ENCODE data around the gene ADGRL3.
"Not testable (repeated sequence)": the region's sequence is repeated elsewhere in the genome, so short reads cannot be mapped to it uniquely, and the experiment has no call there.

ADGRL3 gene

DNA sequence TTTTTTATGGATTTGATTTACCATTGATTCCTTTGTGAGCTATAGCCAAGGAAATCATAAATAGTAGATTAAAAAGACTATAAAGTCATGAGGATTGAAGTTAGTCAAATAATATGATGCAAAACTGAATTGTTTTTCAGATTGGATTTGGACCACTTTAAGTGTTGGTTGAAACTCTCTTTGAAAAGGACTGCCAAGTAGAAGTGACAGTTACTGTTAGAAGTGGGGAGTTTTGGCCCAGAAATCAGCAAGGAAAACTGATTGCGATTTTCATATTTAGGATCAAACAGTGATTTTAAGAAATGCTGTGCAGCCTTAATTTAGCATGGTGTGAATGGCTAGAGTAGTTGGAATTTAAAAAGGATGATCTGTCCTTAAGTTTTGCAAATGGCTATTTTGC, 4.9 kb downstream of the ADGRL3 start:
- DNase-seq (ENCODE audit: low read depth in 2 of 2) = no peak

DNA sequence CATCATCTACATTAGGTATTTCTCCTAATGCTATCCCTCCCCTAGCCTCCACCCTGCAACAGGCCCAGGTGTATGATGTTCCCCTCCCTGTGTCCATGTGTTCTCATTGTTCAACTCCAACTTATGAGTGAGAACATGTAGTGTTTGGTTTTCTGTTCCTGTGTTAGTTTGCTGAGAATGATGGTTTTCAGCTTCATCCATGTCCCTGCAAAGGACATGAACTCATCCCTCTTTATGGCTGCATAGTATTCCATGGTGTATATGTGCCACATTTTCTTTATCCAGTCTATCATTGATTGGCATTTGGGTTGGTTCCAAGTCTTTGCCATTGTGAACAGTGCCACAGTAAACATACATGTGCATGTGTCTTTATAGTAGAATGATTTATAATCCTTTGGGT, 7.0 kb downstream of the ADGRL3 start:
- DNase-seq (ENCODE audit: low read depth in 2 of 2) = not testable (repeated sequence)

DNA sequence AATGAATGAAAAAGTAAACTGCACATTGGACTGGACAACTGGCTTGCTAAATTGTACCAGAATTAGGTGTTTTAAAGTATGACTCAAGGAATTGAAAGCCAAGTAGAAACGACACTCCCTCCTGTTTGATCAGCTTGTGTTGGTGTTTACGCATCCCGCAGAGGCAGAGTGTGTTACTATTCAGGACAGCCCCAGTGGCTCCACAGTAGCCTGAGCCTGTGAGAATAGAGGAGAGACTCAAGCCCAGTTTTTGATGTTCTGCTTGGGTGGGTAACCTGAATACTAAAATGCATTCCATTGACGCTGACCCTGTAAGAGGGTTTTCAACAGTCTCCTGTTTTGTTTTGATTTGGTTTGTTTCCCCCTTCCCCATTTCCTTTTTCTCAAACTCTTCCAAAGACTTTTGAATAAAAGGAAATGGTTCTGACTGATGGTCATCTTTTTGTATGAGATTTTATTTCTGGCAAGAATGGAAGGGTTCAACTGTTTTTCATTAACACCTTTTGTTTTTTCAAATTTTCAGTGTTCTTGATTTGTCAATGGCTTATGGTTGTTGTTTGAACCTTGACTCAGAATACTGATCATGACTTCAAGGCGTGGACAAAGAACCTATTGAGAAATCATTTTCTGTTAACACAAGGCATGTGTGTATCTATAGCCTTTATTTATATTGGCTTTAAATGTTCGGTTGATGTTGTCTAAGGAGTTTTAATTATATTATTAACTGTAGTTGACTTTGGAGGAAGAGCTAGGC, 10.2 kb downstream of the ADGRL3 start:
- DNase-seq (ENCODE audit: low read depth in 2 of 2) = no peak

DNA sequence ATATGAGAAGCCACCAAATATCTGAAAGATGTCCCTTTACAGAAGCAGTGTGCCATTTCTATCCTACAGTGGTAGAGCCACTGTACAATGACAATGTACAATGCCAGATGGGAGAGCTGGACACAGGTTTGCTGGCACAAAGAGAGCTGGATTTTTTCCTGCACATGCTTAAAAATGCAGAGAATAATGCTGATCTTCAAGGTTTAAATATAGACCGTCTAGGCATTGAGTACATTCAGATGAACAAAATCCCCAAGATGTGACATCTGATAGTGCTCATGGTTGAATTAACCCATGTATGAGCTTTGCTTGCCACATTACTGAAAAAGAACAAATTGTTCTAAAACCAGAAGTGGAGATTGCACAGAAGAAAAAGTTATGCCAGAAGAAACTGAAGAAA, 11.7 kb downstream of the ADGRL3 start:
- DNase-seq (ENCODE audit: low read depth in 2 of 2) = no peak

DNA sequence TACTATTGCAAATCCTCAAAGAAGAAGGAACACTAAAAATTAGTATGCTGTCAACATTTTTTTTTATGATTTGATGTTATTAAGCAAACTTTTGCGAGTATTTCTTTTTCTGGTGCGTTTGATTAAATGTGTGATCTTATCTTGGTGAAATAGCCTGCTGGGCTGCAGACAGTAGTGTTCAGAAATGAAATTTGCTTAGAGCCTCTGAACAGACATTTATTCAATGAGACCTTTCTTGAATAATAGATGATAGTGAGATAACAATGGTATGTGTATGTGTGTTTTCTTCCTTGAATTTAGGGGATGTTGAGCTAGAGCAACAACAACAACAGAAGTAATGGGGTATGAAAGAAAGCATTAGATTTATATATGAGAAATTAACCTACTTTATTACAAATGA, 12.7 kb downstream of the ADGRL3 start:
- no peak for DNase-seq (ENCODE audit: low read depth in 2 of 2)

DNA sequence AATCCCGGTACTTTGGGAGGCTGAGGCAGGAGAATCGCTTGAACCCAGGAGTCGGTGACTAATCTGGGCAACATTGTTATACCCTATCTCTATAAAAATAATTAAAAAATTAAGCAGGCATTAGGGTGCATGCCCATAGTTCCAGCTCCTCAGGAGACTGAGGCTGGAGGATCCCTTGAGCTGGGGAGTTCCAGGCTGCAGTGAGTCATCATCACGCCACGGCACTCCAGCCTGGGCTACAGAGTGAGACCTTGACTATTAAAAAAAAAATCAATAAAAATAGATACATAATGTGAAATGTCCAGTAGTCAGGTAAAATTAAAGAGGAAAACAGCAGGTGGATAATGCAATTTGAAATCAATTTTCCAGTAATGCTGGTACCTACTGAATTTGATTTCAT, 14.6 kb downstream of the ADGRL3 start:
- no peak for DNase-seq (ENCODE audit: low read depth in 2 of 2)

DNA sequence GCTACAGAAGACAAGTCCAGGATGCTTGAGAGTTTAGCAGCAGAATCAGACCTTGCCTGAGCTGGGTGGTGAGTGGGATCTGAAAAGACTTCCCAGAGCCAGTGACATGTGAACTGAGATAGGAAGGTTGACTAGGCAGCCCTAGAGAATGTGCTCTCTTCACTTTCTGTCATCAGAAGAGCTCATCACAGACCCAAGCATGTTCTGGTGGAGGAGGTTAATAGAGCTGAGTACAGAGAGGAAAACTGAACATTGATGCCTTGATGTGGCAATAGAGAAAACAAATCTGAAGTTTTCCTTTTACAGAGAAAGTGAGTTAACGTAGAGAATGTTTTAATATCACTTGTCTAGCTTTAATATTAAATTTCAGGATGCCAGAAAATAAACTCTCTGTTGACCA, 17.1 kb downstream of the ADGRL3 start:
- DNase-seq (ENCODE audit: low read depth in 2 of 2) = no peak

DNA sequence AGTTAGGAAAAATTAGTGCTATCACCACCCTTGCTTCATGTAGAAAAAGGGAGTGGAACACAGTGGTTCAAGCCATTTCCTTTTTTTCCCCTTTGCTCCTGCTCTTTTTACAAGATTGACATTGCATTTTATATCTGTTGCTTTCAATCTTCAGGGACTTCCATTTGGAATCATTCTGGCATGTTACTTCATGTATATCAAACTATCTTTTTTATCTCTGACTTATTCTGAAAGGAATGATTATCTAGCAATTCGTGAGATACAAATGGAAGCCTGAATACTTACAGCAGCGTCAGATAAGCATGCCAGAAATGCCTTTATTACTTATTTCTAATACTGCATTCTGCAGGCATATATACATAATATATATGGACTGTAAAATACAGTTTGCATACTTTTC, 20.4 kb downstream of the ADGRL3 start:
- DNase-seq (ENCODE audit: low read depth in 2 of 2) = no peak

DNA sequence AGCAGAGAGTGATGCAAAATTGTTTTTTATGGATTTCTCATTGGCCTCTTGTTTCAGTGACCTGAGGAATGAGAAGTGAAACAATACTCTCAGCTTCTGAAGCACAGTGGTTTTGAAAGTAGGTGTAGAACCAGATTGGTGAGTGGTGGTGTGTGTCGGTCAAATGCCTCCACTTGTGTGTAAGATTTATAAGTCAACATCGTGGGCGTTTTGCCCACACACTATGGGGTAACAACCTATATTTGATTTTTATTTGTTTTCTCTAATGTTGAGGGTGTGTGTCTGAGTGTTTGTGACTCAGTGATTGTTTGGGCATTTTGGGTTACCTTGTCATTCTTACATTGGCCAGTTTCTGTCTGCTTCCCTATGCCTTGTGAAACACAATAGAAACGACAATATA, 23.3 kb downstream of the ADGRL3 start:
- DNase-seq (ENCODE audit: low read depth in 2 of 2) = no peak

DNA sequence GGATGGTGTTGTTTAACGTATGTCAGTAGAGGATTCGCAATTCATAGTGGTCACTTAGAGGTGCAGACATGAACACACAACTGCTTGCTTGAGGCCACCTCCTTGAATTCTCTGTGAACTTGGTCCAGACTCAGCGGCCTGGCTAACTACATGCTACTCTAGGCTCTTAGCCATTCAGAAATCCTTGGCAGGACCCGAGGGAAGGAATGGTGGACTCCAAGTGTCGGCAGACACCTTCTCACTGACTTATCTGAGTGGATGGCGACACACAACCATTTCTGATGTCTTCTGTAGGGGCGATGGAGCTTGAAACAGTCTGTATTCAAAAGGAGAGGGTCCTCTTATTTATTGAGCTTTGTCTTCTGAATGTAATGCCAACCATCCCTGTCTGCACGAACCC, 24.4 kb downstream of the ADGRL3 start:
- no peak for DNase-seq (ENCODE audit: low read depth in 2 of 2)

DNA sequence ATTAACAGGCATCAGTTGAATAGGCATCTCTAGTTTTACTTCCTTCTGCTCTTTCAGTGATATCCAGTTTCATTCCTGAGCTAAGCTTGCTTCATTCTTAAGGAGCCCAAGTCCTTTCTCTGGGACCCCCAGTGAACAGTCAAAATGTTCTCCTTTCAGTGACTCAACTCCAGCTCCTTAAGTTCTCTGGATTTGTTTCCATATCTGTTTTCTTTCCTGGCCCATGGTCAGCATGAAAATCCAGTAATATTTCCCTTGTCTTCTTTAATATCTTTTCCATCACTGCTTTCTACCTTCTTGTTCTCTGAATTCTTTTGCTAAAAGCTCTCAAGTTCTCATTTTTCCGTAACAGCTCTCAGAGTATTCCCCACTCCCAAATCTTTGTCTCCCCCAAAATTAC, 25.5 kb downstream of the ADGRL3 start:
- DNase-seq (ENCODE audit: low read depth in 2 of 2) = no peak

DNA sequence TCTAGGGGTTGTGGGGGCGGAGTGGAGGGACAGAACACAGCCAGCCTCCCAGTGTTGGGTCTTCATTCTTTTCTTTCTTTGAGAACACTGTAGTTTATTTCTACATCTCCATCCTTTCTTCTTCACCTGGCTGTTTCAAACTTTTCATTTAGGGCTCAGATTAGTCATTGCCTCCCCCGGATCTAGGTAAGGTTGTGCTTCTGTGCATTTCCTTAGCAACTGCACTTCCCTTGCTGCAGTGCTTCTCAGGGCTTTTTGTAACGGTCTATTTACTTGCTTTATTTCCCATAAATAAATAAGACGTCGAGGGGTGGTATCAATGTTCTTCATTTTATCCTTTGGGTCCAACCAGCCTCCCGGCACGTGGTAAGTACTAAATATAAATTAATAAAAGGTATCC, 31.3 kb downstream of the ADGRL3 start:
- DNase-seq (ENCODE audit: low read depth in 2 of 2) = no peak

DNA sequence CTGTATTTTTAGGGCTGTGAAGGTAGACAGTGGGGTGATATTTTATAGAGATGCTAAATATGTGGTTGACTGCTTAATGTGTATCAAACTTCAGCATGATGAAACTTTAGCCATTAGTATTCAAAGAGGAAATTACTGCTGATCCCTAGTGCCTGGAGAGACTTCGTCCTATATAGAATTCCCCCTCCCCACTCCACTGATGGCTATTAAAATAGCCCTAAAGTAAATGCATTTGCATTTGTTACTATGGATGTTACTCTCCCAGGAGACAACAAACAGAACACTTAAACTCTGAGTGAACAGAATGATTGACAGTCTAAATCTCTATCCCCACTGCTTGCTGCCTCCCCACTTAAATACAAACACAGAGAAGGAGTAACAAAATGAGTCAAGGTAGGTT, 39.1 kb downstream of the ADGRL3 start:
- no peak for DNase-seq (ENCODE audit: low read depth in 2 of 2)

DNA sequence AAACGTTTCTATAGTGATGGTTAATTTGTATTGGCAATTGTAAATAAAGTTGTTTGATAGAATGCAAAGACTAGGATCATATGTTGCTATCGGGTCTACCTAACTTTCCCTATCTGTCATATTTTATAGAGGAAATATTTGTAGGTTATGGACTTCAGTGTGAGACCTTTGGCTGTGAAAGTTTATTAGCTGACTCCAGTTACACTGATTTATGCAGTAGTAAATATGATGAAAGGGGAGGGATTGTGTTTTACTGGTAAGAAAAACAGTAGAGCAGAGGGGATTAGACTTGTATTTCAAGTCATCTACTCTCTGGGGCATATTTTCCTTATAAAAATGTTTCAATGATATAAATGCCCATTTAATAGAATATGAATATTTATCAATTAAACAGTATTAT, 43.8 kb downstream of the ADGRL3 start:
- no peak for DNase-seq (ENCODE audit: low read depth in 2 of 2)

DNA sequence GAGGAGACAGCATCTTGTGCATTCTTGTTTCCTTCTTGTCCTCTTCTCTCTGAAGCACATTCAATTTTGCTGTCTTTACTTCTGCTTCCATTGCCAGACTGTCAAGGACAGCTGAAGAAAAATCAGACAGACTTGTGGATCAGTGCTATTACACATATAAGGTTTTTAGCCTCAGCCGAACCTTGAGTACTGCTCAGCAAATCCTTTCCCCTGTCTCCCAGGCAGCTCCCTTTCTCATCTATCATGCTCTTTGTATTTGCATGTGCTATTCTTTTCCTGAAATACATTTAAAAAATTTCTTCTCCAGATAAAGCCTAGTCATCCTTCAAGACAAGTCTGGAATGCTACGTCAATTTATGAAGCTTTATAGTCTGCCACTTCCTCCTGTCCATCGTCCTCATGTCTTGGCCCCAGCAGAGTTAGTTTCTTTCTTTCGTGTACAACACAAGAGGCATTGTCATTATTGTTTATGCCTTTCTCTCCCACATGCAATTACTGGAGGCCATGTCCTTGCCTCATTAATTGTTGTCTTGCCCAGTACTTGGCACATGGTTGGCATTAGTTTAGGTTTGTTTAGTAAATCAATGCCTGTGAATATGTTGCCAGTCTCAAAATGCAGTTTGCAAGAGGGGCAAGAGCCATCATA, 45.1 kb downstream of the ADGRL3 start:
- no peak for DNase-seq (ENCODE audit: low read depth in 2 of 2)

DNA sequence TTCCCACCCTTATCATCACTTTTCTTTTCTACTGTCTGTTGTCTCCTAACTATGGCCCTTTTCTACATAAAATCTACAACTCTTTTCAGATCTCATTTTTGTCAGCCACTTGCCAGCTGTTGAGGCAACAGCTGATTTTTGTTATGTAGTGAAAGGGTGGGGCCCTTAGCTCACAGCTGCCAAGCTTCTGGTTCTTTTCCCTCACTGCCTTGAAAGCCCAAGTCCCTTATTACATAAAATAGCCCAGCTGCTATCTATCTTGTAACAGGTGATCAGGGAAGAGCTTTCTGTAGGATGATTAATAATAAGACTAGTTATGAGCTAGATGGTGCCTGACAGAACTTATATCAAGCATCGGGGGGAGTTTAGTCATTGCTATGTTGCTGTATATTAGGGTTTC, 45.9 kb downstream of the ADGRL3 start:
- DNase-seq (ENCODE audit: low read depth in 2 of 2) = no peak

DNA sequence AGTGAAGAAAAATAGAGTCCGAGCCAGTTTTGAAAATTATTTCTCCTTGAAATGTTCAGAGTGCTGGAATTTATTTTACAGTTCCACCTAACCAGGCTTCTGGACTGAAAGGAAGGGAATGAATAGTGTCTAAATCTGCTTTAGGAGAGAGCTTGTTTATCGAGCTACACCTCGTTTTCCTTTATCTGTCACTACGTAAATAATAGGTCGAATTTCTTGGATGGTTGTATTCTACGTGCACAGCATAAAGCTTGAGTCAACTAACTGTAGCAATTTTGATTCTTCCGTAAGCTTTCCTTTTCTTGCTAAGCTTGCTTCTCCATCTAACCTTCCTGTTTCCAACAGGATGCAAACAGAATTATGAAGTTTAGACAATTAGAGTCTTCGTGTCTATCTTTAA, 48.6 kb downstream of the ADGRL3 start:
- DNase-seq (ENCODE audit: low read depth in 2 of 2) = no peak

DNA sequence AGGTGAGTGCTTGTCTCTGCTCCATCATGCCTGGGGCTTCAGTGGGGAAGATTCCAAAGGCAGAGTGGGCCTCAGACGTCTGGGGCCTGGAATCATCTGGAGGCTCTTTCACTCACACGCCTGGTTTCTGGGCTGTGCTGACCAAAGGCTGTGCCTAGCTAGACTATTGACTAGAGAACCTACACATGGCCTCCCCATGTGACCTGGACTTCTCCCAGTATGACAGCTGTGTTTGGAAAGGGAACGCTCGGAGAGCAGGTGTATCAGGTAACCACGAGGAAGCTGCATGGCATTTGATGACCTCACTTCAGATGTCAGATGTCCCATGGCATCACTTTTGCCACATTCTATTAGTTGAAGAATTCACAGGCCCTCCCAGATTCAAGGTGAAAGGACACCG, 51.0 kb downstream of the ADGRL3 start:
- no peak for DNase-seq (ENCODE audit: low read depth in 2 of 2)

DNA sequence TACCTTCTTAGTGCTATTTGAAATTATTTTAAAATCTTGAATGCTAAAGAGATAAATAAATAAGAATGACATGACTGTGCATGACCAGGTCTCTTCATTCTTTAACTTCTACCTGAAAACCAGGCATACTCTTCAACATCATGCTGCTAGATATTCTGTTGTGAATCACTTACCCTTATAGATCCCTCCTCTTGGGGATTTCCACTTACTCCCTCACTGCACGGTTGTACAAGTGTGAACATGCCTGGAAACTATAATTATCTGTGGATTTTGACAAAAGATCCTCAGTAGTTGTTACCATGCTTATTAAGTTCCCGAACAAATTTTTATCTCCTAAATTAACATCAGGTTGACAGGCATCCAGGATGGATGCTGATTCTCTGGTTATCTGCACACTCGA, 54.3 kb downstream of the ADGRL3 start:
- no peak for DNase-seq (ENCODE audit: low read depth in 2 of 2)

DNA sequence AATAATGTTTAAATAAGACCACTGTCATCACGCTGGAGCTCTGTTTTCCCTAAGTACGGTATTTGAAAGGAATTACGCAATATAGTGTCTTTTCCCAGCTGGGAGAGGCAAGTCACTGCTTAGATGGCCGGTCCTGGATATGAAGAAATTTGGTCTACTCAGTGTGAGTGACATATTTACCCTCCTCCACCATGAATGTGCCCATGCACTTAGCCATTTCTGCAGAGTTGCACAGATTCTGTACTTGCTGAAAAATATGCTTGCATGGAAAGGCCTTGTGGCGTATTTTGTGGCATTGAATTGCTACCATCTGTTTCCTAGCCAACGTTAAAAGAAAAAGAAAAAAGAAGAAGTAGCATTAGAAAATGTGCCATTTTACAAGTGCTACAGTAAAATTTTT, 73.1 kb downstream of the ADGRL3 start:
- no peak for DNase-seq (ENCODE audit: low read depth in 2 of 2)

DNA sequence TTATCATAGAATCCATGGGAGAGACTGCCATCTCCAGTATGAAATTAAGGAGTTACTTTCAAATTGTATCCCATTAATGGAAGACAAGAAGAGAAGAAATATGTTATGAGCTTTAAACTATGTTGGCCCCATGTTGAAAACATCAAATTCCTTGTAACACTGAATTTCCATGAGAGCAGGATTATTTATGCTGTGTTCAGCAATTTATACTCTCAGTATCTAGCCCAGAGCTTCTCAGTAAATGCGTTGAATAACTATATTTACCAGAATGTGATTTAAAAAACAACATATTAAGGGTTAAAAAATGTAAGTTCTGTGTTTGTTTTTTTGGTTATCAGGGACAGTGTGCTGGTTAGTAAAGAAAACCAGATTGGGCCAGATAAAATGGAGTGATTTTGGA, 74.2 kb downstream of the ADGRL3 start:
- DNase-seq (ENCODE audit: low read depth in 2 of 2) = no peak

DNA sequence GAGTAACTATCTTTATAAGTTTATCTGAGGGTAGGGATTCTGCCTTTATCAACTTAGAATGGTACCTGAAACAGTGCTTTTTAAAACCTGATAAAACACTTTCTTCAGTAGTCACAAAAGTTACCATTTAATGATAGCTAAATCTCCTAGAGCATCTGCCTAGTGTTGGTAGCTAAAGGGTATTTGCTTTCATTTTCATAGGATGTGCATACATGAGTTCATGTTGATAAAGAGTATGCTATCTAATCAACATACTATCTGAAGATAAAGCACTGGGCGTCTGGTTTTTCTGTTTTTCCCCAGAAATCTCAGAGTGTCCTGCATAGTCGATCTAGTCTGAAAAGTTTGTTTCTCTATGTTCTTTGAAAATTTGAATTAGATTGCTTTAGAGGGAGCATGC, 75.1 kb downstream of the ADGRL3 start:
- no peak for DNase-seq (ENCODE audit: low read depth in 2 of 2)

DNA sequence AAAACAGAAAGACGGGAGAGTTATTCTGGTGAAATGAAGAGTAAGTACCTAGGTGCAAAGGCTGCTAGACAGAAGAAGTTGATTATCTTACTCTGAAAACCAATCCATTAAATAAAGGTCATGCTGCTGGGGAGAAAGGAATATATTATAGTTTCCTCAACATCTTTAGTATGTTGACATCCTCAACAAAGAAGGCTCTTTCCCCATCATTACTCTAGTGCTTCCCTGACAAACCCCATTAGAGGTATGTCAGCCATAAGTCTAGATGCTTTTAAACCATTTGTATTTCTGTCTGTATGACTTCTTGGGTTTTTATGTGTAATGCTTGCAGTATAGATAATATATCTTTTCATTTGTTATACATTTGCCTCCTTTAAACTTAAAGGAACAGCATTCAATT, 75.9 kb downstream of the ADGRL3 start:
- DNase-seq (ENCODE audit: low read depth in 2 of 2) = no peak

Data from stimulated activated CD4-positive, alpha-beta T cell treated with anti-CD3 and anti-CD28 coated beads, Interleukin-15, amount 100 ng/mL, for 48 hours (primary cell).